GM12878 (cell line): ENCODE data around the gene NUBPL. TPM values are rescaled to one million over a fixed set of nuclear protein-coding genes. Genes with fewer than 3 reads are reported as not detected.

ENCODE experiments used
- ATAC-seq: fragments of 200-7000 bp; cut with Tn5 transposase; 3 replicates; pipeline ENCODE4 v1.9.1; 2020; ENCODE audit warnings: mild to moderate bottlenecking, moderate library complexity
- BruUV-seq: library from RNA; stranded (reverse); fragments of 400-500 nt; replicated peaks from 2 replicates; lab custom pipeline; 2021; lab: Mats Ljungman, UMichigan
- CTCF ChIA-PET: fragments of 300-600 bp; sonication (Branson Sonifier 250); formaldehyde crosslinking; extraction: SDS; loops from one replicate; lab custom pipeline; 2021; ENCODE audit warnings: inconsistent platforms; lab: Yijun Ruan, JAX
- POLR2A ChIA-PET: fragments of 350-600 bp; formaldehyde crosslinking; extraction: SDS; loops from one replicate; lab custom pipeline; 2021; ENCODE audit warnings: inconsistent platforms; lab: Charles Lee
- RAD21 ChIA-PET: fragments of 300-600 bp; sonication (Branson Sonifier 250); formaldehyde crosslinking; loops from one replicate; lab custom pipeline; 2023; ENCODE audit warnings: antibody characterized with exemption; ENCODE audit not compliant: unreplicated experiment; lab: Charles Lee
- SMC1A ChIA-PET: fragments of 300-600 bp; sonication (Branson Sonifier 250); formaldehyde crosslinking; loops from one replicate; lab custom pipeline; 2023; ENCODE audit not compliant: unreplicated experiment, uncharacterized antibody; lab: Charles Lee
- DNase-seq: peaks from one replicate; pipeline ENCODE4 v3.0.0-alpha.2; 2011; ENCODE audit warnings: low read depth, low spot score
- FAIRE-seq: peaks from 3 replicates; lab custom pipeline; 2011; peaks lifted over from hg19 to GRCh38; lab: Jason Lieb, UNC
- H2AFZ ChIP-seq: 2 replicates; pipeline ENCODE4 v1.6.0; 2011; ENCODE audit warnings: low read depth, low read length, control low read depth; ENCODE audit not compliant: control insufficient read depth
- H3K27ac ChIP-seq: 2 replicates; pipeline ENCODE4 v1.5.1; 2011; ENCODE audit warnings: control low read depth; ENCODE audit not compliant: control insufficient read depth, insufficient read depth
- H3K27me3 ChIP-seq, 2 experiments: replicated peaks in 1 of 2; 2 replicates each; pipeline versions ENCODE4 v1.6.0 to v1.6.1; 2011; ENCODE audit warnings: low read length in 1 of 2; ENCODE audit not compliant: control insufficient read depth in 2 of 2, insufficient read depth in 2 of 2
- H3K36me3 ChIP-seq, 2 experiments: 2 replicates each; pipeline ENCODE4 v1.5.1; 2011; ENCODE audit warnings: low read length in 1 of 2; ENCODE audit not compliant: control insufficient read depth in 2 of 2, insufficient read depth in 2 of 2
- H3K4me1 ChIP-seq: 2 replicates; pipeline ENCODE4 v1.6.1; 2011; ENCODE audit warnings: mild to moderate bottlenecking, low read length, moderate library complexity, mixed read lengths; ENCODE audit not compliant: control insufficient read depth, insufficient read depth
- H3K4me2 ChIP-seq: 2 replicates; pipeline ENCODE4 v1.6.0; 2011; ENCODE audit warnings: control low read depth; ENCODE audit not compliant: control insufficient read depth, insufficient read depth
- H3K4me3 ChIP-seq: fragments of 200-600 bp; sonication (generic); 2 replicates; pipeline ENCODE4 v1.5.1; 2016
- H3K79me2 ChIP-seq: 2 replicates; pipeline ENCODE4 v1.6.0; 2011; ENCODE audit warnings: low read length; ENCODE audit not compliant: control insufficient read depth, insufficient read depth
- H3K9ac ChIP-seq: 2 replicates; pipeline ENCODE4 v1.8.0; 2011; ENCODE audit warnings: low read length, control low read depth, mixed read lengths; ENCODE audit not compliant: control insufficient read depth, insufficient read depth
- H3K9me3 ChIP-seq: replicated peaks from 3 replicates; pipeline ENCODE4 v1.5.1; 2011; ENCODE audit warnings: mild to moderate bottlenecking, low read length; ENCODE audit not compliant: control insufficient read depth, insufficient read depth
- H4K20me1 ChIP-seq: 2 replicates; pipeline ENCODE4 v1.6.0; 2011; ENCODE audit not compliant: control insufficient read depth, insufficient read depth
- NR2F1 ChIP-seq: fragments of 450-650 bp; conservative IDR thresholded peaks from 2 replicates; pipeline ENCODE4 v1.6.1; 2017; ENCODE audit warnings: mild to moderate bottlenecking
- PML ChIP-seq: IDR thresholded peaks from 2 replicates; pipeline ENCODE4 v1.6.1; 2012; ENCODE audit warnings: low read length, inconsistent platforms
- RAD51 ChIP-seq: fragments of 450-650 bp; IDR thresholded peaks from 2 replicates; pipeline ENCODE4 v1.6.1; 2016; ENCODE audit warnings: moderate library complexity, mild to moderate bottlenecking, inconsistent platforms
- SUPT20H ChIP-seq: IDR thresholded peaks from 2 replicates; pipeline ENCODE4 v1.6.1; 2011; ENCODE audit warnings: low read depth, mild to moderate bottlenecking, low read length, moderate library complexity, borderline replicate concordance; ENCODE audit not compliant: control insufficient read depth
- SUZ12 ChIP-seq: fragments of 200-600 bp; sonication (generic); IDR thresholded peaks from one replicate; pipeline ENCODE4 v1.6.1; 2018; ENCODE audit warnings: antibody characterized with exemption, mild to moderate bottlenecking; ENCODE audit not compliant: unreplicated experiment
- WGBS: methylation state at CpG from one replicate; pipeline ENCODE4 v1.1.6; 2016; ENCODE audit warnings: low lambda C conversion rate; ENCODE audit not compliant: insufficient replicate concordance, insufficient coverage; ENCODE audit errors: missing lambda C conversion rate; 5-methylcytosine and 5-hydroxymethylcytosine counted together
- in situ Hi-C: fragments of 300-500 bp; cut with MboI; formaldehyde crosslinking; loops from 9 replicates; pipeline ENCODE4 v1.14.3; 2018; ENCODE audit warnings: mixed read lengths
- intact Hi-C: fragments of 100-400 bp; cut with micrococcal nuclease; formaldehyde crosslinking; loops from one replicate; pipeline ENCODE4 v1.14.2; 2022; ENCODE audit not compliant: unreplicated experiment
- polyA plus RNA-seq, 11 experiments: library from polyadenylated mRNA; depleted of rRNA in 4 of 11; unstranded in 6 of 11; stranded (reverse) in 5 of 11; fragments of >200 nt; fragmentation: Nextera tagmentation in 4 of 11; fragmentation: Illumina TruSeq in 1 of 11; extraction: Ambion mirVana in 4 of 11; extraction: Trizol in 1 of 11; gene quantifications; 1 replicate in 1 of 11; 2 replicates in 10 of 11; pipeline versions ENCODE4 v1.2.1 to v1.2.3, GENCODE V29; 2011 to 2016; ENCODE audit warnings: inconsistent platforms in 2 of 11, missing spikeins in 2 of 11, low read depth in 1 of 11
- total RNA-seq, 4 experiments: library from RNA; depleted of rRNA in 3 of 4; stranded (reverse); fragments of >200 nt in 3 of 4; fragmentation: Illumina TruSeq in 1 of 4; extraction: Trizol in 1 of 4; gene quantifications; 2 replicates each; pipeline versions ENCODE4 v1.2.1 to v1.2.3, GENCODE V29; 2013 to 2021
- TF ChIP-seq, protein P1 (sequence below): fragments of 450-650 bp; IDR thresholded peaks from 2 replicates; pipeline ENCODE4 v1.6.1; 2017; ENCODE audit warnings: mild to moderate bottlenecking, moderate library complexity

The NUBPL gene
- total and polyA plus RNA-seq, 10 of the 15 experiments (the other 5 are each of a cell fraction or from before 2014, with no cell fraction given): 3.4 to 11.6 (median 8.1) TPM

DNA sequence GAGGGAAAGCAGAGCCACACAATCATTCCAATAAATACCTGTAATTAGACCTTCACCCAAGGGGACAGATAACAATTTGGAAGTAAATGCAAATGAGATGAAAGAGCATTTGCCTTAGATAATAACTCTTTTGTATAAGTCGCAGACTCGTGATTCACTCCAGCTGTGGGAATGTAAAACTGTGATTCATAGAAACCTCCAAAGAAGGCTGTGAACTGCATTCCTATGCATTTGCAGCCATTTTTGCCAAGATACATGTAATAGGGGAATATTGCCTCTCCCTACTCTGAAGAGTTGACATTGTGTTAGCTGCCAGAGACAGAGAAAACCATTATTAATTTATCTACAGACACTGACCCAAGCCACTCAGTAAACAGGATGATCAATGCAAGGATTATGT is 334.0 kb downstream of the NUBPL start (continued):
- TF ChIP-seq, protein P1, sequence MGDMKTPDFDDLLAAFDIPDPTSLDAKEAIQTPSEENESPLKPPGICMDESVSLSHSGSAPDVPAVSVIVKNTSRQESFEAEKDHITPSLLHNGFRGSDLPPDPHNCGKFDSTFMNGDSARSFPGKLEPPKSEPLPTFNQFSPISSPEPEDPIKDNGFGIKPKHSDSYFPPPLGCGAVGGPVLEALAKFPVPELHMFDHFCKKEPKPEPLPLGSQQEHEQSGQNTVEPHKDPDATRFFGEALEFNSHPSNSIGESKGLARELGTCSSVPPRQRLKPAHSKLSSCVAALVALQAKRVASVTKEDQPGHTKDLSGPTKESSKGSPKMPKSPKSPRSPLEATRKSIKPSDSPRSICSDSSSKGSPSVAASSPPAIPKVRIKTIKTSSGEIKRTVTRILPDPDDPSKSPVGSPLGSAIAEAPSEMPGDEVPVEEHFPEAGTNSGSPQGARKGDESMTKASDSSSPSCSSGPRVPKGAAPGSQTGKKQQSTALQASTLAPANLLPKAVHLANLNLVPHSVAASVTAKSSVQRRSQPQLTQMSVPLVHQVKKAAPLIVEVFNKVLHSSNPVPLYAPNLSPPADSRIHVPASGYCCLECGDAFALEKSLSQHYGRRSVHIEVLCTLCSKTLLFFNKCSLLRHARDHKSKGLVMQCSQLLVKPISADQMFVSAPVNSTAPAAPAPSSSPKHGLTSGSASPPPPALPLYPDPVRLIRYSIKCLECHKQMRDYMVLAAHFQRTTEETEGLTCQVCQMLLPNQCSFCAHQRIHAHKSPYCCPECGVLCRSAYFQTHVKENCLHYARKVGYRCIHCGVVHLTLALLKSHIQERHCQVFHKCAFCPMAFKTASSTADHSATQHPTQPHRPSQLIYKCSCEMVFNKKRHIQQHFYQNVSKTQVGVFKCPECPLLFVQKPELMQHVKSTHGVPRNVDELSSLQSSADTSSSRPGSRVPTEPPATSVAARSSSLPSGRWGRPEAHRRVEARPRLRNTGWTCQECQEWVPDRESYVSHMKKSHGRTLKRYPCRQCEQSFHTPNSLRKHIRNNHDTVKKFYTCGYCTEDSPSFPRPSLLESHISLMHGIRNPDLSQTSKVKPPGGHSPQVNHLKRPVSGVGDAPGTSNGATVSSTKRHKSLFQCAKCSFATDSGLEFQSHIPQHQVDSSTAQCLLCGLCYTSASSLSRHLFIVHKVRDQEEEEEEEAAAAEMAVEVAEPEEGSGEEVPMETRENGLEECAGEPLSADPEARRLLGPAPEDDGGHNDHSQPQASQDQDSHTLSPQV: no peak
- TF ChIP-seq SUZ12: no peak
- no peak for TF ChIP-seq PML

DNA sequence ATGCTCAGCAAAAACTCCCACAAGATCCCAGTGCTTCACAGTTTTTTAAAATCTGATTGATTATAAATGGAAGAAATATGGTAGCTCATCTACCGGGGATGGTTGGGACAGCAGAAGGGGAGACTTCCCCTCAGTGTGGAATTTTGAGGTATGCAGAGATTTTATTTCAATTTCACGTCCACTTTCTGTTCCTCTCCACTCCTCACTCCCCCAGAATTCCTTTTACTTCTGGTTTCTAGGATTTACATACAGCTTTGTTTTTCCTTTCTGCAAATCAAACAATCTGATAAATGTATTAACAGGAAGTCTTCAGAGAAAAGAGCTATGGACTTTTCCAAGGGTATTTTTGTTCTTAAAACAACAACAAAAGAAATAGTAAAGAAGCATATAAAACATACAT is 334.4 kb downstream of the NUBPL start:
- WGBS: 45% methylated on average over 2 of the region's 2 CpGs
- ATAC-seq (no peak), DNase-seq (no peak), FAIRE-seq (no peak)
- H3K36me3 ChIP-seq: no peaks in the 10 kb centered on the region
- H3K9ac ChIP-seq: no peak overlapping the region
- no peak overlapping the region for H2AFZ ChIP-seq
- no peaks in the 10 kb centered on the region for H4K20me1 ChIP-seq
- H3K4me2 ChIP-seq: no peak overlapping the region
- CTCF ChIA-PET: interaction anchor here (1.1 kb wide), 1 partner anchor 40 kb away, joined by 3 read pairs; no protein-coding TSS in a partner anchor
- SMC1A ChIA-PET: no interaction called here
- H3K4me3 ChIP-seq: no peak overlapping the region
- H3K4me1 ChIP-seq: no peaks in the 10 kb centered on the region
- no peaks in the 10 kb centered on the region for H3K9me3 ChIP-seq
- no peak for TF ChIP-seq SUPT20H
- TF ChIP-seq RAD51: no peak
- no peak for TF ChIP-seq NR2F1
- H3K27ac ChIP-seq: no peak overlapping the region
- intact Hi-C loops: no loop called here
- in situ Hi-C loops: no loop called here
- no peaks in the 10 kb centered on the region for H3K79me2 ChIP-seq
- no peaks in the 10 kb centered on the region for H3K27me3 ChIP-seq
- POLR2A ChIA-PET: no interaction called here
- BruUV-seq: no TSS peak
- RAD21 ChIA-PET: no interaction called here
